HL-60 (cell line): ENCODE measurements around the gene ARNT2.

Experiments used
- DNase-seq, 2 experiments: peaks; one replicate each; pipeline ENCODE4 v3.0.0-alpha.2; 2010 to 2020; ENCODE audit warnings: low read depth in 1 of 2, low spot score in 1 of 2
- H3K27ac ChIP-seq: fragments of 250-450 bp; sonication (Bioruptor Pico); replicated peaks from 2 replicates; pipeline ENCODE4 v1.5.1; 2020; ENCODE audit warnings: mild to moderate bottlenecking, moderate library complexity
- H3K27me3 ChIP-seq: fragments of 250-450 bp; sonication (Bioruptor Pico); 2 replicates; pipeline ENCODE4 v1.5.1; 2021; ENCODE audit warnings: mild to moderate bottlenecking, moderate library complexity; ENCODE audit not compliant: insufficient read depth, poor library complexity, severe bottlenecking
- H3K4me3 ChIP-seq: replicated peaks from 2 replicates; pipeline ENCODE4 v1.5.1; 2011; ENCODE audit warnings: mild to moderate bottlenecking, control low read depth, low read length; ENCODE audit not compliant: insufficient read depth
- GABPA ChIP-seq: IDR thresholded peaks from 2 replicates; pipeline ENCODE4 v1.6.1; 2012; ENCODE audit warnings: low read depth
- POLR2AphosphoS5 ChIP-seq: IDR thresholded peaks from 2 replicates; pipeline ENCODE4 v1.6.1; 2012; ENCODE audit warnings: low read depth
- SPI1 ChIP-seq: IDR thresholded peaks from 2 replicates; pipeline ENCODE4 v1.6.1; 2012; ENCODE audit warnings: low read depth, mild to moderate bottlenecking, borderline replicate concordance
- TF ChIP-seq, protein P1 (sequence below): IDR thresholded peaks from one replicate; pipeline ENCODE4 v1.5.1; 2011; ENCODE audit warnings: low read length, control low read depth, inconsistent platforms; ENCODE audit not compliant: insufficient read depth
- TF ChIP-seq, protein P2 (sequence below): IDR thresholded peaks from 2 replicates; pipeline ENCODE4 v1.6.1; 2012; ENCODE audit warnings: low read depth; ENCODE audit not compliant: insufficient replicate concordance

The ARNT2 gene

DNA sequence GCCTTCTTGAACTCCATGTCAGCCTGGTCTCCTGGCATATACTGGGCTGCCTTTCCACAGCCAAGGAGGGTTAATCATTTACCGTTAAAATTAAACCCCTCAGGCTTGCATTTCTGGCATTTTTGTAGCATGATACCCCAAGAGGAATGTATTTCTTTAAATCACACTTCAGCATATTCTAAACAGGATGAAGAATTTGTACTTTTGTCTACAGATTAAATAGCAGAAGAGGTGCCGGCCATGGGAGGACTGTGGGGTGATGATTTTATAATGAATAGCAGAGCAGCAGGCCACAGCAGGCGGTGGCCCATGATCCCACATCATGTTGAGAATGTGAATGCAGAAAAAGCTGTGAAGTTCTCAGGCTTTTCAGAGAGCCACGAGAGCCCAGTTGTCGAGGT lies 90.2 kb downstream of the ARNT2 start:
- no peak for DNase-seq
- Histone ChIP-seq H3K27ac (no peak overlapping the region), H3K4me3 (no peak overlapping the region), H3K27me3 (no peaks in the 10 kb centered on the region)
- TF ChIP-seq, protein P1, sequence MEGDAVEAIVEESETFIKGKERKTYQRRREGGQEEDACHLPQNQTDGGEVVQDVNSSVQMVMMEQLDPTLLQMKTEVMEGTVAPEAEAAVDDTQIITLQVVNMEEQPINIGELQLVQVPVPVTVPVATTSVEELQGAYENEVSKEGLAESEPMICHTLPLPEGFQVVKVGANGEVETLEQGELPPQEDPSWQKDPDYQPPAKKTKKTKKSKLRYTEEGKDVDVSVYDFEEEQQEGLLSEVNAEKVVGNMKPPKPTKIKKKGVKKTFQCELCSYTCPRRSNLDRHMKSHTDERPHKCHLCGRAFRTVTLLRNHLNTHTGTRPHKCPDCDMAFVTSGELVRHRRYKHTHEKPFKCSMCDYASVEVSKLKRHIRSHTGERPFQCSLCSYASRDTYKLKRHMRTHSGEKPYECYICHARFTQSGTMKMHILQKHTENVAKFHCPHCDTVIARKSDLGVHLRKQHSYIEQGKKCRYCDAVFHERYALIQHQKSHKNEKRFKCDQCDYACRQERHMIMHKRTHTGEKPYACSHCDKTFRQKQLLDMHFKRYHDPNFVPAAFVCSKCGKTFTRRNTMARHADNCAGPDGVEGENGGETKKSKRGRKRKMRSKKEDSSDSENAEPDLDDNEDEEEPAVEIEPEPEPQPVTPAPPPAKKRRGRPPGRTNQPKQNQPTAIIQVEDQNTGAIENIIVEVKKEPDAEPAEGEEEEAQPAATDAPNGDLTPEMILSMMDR: no peak
- no peak for TF ChIP-seq SPI1
- no peak for TF ChIP-seq POLR2AphosphoS5
- TF ChIP-seq, protein P2, sequence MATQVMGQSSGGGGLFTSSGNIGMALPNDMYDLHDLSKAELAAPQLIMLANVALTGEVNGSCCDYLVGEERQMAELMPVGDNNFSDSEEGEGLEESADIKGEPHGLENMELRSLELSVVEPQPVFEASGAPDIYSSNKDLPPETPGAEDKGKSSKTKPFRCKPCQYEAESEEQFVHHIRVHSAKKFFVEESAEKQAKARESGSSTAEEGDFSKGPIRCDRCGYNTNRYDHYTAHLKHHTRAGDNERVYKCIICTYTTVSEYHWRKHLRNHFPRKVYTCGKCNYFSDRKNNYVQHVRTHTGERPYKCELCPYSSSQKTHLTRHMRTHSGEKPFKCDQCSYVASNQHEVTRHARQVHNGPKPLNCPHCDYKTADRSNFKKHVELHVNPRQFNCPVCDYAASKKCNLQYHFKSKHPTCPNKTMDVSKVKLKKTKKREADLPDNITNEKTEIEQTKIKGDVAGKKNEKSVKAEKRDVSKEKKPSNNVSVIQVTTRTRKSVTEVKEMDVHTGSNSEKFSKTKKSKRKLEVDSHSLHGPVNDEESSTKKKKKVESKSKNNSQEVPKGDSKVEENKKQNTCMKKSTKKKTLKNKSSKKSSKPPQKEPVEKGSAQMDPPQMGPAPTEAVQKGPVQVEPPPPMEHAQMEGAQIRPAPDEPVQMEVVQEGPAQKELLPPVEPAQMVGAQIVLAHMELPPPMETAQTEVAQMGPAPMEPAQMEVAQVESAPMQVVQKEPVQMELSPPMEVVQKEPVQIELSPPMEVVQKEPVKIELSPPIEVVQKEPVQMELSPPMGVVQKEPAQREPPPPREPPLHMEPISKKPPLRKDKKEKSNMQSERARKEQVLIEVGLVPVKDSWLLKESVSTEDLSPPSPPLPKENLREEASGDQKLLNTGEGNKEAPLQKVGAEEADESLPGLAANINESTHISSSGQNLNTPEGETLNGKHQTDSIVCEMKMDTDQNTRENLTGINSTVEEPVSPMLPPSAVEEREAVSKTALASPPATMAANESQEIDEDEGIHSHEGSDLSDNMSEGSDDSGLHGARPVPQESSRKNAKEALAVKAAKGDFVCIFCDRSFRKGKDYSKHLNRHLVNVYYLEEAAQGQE: no peak
- no peak for TF ChIP-seq GABPA

DNA sequence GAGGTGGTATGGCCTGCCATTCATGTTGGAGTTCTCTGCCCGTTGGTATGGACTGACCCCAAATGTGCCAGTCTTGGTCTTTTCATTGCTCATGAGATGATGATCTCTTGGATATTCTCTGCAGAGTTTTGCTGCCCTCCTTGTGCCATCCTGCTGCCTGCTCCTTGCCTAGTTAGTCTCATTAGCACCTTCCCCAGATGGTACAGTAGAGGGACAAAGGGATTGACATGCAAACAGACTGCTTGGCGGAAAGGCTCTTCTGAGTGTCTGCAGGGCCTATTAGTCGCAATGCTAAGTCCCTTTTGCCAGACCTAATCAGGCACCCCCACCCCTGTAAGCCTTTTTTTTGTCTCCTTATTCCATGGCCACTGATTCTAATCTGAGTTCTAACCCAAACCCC lies 90.6 kb downstream of the ARNT2 start:
- no peak overlapping the region for H3K4me3 ChIP-seq
- TF ChIP-seq GABPA (no peak), SPI1 (no peak), POLR2AphosphoS5 (no peak)
- TF ChIP-seq, protein P2: no peak
- TF ChIP-seq, protein P1: no peak
- H3K27me3 ChIP-seq: no peaks in the 10 kb centered on the region
- H3K27ac ChIP-seq: no peak overlapping the region
- no peak for DNase-seq

DNA sequence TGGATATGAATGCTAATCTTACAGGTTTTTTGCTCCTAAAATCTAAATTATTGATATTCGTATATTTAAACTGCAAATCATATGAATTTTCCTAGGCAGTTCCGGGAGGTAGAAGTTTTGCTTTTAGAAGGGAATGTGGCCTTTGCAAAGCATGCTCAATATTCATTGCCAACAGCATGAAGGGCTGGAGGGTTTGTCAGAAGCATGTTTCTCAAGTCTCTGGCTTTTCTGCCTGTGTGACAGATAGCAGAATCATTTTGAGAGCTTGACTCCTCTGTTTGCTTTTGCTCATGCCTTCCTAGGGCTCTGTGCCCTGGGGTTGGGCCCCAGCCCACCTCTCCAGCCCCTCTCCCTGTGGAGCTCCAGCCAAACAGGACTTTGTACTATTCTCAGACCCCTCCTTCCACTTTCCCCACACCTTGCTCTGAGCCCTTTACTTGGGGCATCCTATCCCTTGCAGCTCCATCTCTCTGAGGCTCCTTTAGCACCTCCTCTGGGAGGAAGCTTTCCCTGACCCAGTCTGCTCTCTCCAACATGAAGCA lies 91.3 kb downstream of the ARNT2 start:
- no peak for DNase-seq
- no peak overlapping the region for H3K4me3 ChIP-seq
- no peak for TF ChIP-seq SPI1
- TF ChIP-seq, protein P1: no peak
- no peaks in the 10 kb centered on the region for H3K27me3 ChIP-seq
- no peak overlapping the region for H3K27ac ChIP-seq

DNA sequence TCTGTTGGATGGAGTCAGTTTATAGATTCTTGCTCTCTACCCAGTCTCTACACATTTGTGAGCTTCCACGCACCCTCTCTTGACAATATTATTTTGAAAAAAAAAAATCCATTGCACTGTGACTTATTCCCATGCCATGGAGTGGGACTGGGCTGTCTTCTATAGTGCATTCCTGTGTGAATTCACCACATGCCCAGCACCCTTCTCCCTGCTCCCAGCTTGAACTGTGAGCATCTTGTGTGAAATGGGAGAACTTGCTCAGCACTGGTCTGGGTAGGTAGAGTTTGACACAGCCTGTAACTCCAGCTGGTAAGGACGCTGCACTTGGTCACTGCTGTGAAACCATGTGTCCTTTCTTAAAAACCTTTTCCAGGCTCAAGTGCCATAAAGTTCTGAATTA lies 91.9 kb downstream of the ARNT2 start:
- DNase-seq: no peak
- no peak overlapping the region for H3K4me3 ChIP-seq
- H3K27ac ChIP-seq: no peak overlapping the region
- H3K27me3 ChIP-seq: no peaks in the 10 kb centered on the region
- TF ChIP-seq, protein P1: no peak
- TF ChIP-seq GABPA (no peak), SPI1 (no peak), POLR2AphosphoS5 (no peak)
- TF ChIP-seq, protein P2: no peak
